Subcutaneous adipose tissue (tissue), 4 donors: Measurements from ENCODE around the gene PLEK2. TPM values are rescaled to one million over a fixed set of nuclear protein-coding genes. Genes with fewer than 3 reads are reported as not detected.

Source experiments
- CTCF ChIP-seq: fragments of 450-650 bp; IDR thresholded peaks from one replicate; pipeline ENCODE4 v1.5.1; 2016; ENCODE audit warnings: low read depth, mild to moderate bottlenecking, control low read depth, antibody characterized with exemption, moderate library complexity
- total RNA-seq, 4 donors: library from RNA; depleted of rRNA; stranded (reverse); fragments of >200 nt; gene quantifications; one replicate each; pipeline ENCODE4 v1.1.0, GENCODE V29; 2016

PLEK2 gene
- total RNA-seq, 4 donors from 2014 or later, result 0.49 to 4.9 (median 1.8) TPM; not detected in 1

DNA sequence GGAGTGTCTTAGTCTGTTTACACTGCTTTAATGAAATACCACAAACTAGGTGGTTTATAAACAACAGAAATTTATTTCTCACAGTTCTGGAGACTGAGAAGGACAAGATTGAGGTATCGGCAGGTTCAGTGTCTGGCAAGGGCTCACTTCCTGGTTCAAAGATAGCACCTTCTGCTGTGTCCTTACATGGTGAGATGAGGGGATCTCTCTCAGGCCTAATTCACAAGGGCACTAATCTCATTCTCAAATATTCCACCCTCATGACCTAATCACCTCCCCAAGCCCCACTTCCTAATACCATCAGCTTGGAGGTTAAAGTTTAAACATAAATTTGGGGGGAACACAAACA, 35.0 kb upstream of the PLEK2 start:
- TF ChIP-seq CTCF, result no peak

DNA sequence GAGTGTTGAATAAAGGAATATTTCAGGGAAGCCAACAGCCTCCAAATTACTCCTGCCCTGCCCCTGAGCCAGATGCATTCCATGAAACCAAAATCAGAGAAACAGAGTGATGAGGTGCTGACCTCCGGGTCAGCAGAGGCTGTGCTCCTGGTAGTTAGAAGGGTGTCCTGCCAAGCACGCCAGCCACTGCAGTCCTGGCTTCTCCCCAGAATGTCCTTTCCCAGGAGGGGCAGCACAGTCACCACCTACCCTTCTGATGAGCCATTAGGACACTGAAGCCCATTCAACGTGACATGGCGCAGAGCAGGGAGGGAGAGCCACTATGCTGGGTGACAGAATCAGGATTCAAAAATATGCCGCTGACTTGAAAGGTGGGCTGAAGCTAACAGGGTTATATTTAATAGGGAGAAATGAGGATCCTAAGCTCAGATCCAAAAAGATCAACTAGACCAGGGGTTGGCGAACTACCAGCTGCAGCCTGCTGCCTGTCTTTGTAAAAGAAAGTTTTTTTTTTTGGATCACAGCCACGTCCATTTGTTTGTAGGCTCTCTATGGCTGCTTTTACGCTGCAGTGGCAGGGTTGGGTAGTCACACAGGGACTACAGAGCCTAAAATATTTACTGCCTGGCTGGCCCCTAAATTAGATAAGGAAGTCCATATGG, 34.5 kb upstream of the PLEK2 start:
- no peak for TF ChIP-seq CTCF

DNA sequence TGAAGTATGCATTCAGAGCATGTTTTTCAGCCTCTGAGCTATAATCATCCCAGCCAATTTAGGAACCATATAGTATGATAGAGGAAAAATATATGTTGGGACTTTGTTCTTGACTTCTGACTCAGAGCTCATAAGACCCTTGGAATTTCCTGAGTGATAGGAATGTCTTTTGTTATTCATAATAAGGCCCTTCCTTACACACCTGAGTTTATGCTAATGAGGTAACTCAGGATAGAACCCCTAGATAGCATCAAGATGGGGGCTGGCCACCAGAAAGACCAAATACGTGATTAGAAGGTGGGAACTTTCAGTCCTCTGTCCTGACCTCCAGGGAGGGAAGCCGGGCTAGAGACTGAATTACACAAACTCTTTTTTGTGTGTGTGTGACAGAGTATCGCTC, 32.4 kb upstream of the PLEK2 start:
- no peak for TF ChIP-seq CTCF

GRCh38 chr14:67442139-67442906, 30.4 kb upstream of the PLEK2 start:
- TF ChIP-seq CTCF, result no peak

- TF ChIP-seq CTCF, result no peak
Measured at GRCh38 chr14:67441672-67442071, 29.7 kb upstream of the PLEK2 start.

DNA sequence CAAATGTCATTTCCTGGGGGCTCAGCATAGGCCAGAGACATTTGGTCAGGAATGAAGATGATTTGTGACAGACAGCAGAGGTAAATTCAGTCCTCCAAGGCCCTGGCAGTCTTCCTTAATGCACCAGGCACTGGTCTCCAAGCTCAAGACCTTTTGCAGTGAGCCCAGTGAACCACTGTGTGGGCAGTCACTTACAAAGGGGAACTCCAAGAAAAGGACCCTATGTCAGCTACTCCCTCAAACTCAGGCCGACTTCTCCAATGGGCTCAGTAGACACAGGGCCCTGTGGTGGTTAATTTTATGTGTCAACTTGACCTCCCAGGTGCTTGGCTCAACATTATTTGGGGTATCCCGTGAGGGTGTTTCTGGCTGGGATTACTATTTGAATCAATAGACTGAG, 29.3 kb upstream of the PLEK2 start:
- TF ChIP-seq CTCF, result no peak

- TF ChIP-seq CTCF, result no peak
Measured at GRCh38 chr14:67440513-67440912, 28.5 kb upstream of the PLEK2 start.
